SKM-1 treated with dmso at 0.1 percent for 144 hours (cell line): Measurements from ENCODE around the gene ULK4.

Experiments
- DNase-seq: peaks from one replicate; lab custom pipeline; 2025; ENCODE audit not compliant: unreplicated experiment; lab: John Stamatoyannopoulos, UW

ULK4 gene

GRCh38 chr3:41327718-41328117 is 634.2 kb downstream of the ULK4 start:
- no peak for DNase-seq

GRCh38 chr3:41324156-41324475 is 637.8 kb downstream of the ULK4 start:
- DNase-seq = no peak

GRCh38 chr3:41323467-41324155 is 638.3 kb downstream of the ULK4 start:
- no peak for DNase-seq

- DNase-seq = no peak
Observed at GRCh38 chr3:41321642-41321980, 640.3 kb downstream of the ULK4 start.

GRCh38 chr3:41320953-41321641 is 640.8 kb downstream of the ULK4 start:
- DNase-seq = no peak

GRCh38 chr3:41318520-41318919 is 643.4 kb downstream of the ULK4 start:
- DNase-seq = no peak

GRCh38 chr3:41317718-41318117 is 644.2 kb downstream of the ULK4 start:
- DNase-seq = no peak

GRCh38 chr3:41317298-41317697 is 644.6 kb downstream of the ULK4 start:
- no peak for DNase-seq

- no peak for DNase-seq
Observed at GRCh38 chr3:41315126-41315525, 646.8 kb downstream of the ULK4 start.

GRCh38 chr3:41308119-41308518 is 653.8 kb downstream of the ULK4 start:
- DNase-seq = no peak

GRCh38 chr3:41307065-41307464 is 654.8 kb downstream of the ULK4 start:
- no peak for DNase-seq

GRCh38 chr3:41304593-41304992 is 657.3 kb downstream of the ULK4 start:
- DNase-seq = no peak

GRCh38 chr3:41302295-41302694 is 659.6 kb downstream of the ULK4 start:
- no peak for DNase-seq

- DNase-seq = no peak
Observed at GRCh38 chr3:41301548-41301947, 660.4 kb downstream of the ULK4 start.

GRCh38 chr3:41299036-41299435 is 662.9 kb downstream of the ULK4 start:
- DNase-seq = no peak

GRCh38 chr3:41297750-41298149 is 664.2 kb downstream of the ULK4 start:
- DNase-seq = no peak

- no peak for DNase-seq
Observed at GRCh38 chr3:41296556-41296955, 665.3 kb downstream of the ULK4 start.

GRCh38 chr3:41295740-41296139 is 666.2 kb downstream of the ULK4 start:
- DNase-seq = no peak

- DNase-seq = no peak
Observed at GRCh38 chr3:41293169-41293681, 668.7 kb downstream of the ULK4 start.

- no peak for DNase-seq
Observed at GRCh38 chr3:41290736-41291135, 671.2 kb downstream of the ULK4 start.

- no peak for DNase-seq
Observed at GRCh38 chr3:41290306-41290705, 671.6 kb downstream of the ULK4 start.

- no peak for DNase-seq
Observed at GRCh38 chr3:41288785-41289184, 673.1 kb downstream of the ULK4 start.

GRCh38 chr3:41286305-41286704 is 675.6 kb downstream of the ULK4 start:
- no peak for DNase-seq
